Stimulated activated CD4-positive, alpha-beta T cell treated with anti-CD3 and anti-CD28 coated beads, TNF-alpha, amount 100 ng/mL, for 1 hour (primary cell): ENCODE measurements around the gene ZNF385C.

ENCODE experiments used
- DNase-seq, 3 donors: peaks; one replicate each; pipeline ENCODE4 v3.0.0-alpha.2; 2020; ENCODE audit warnings: low read depth in 3 of 3, low spot score in 1 of 3

Gene ZNF385C

DNA sequence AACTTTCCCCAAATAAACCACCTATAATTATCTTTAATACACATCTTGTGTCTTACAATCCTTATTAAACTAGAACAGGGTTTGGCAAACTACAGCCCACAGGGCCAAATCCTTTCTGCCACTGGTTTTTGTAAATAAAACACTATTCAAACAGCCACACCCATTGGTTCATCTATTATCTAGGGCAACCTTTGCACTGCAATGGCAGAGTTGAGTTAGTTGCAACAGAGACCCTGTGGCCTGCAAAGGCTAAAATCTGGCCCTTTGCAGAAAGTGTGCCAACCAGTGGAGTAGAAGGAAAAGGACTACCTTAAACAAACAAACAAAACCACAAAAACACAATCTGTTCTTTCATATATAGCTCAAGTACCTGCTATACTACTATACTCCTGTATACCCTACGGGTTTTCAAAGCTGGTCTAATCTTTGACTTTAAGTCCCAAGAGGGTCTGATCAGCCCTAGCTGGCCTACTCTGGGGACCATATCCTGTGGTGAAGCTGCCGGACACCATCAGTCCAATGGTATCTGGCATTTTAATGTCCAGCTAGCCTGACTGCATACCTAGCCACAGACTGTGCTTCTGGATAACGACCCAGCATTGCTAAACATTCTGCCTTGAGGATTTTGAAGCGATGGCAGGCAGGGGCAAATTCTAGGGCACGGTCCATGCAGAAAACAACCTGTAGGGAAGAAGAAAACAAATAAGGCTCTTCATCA is 108.4 kb downstream of the ZNF385C start:
- DNase-seq, result no peak

DNA sequence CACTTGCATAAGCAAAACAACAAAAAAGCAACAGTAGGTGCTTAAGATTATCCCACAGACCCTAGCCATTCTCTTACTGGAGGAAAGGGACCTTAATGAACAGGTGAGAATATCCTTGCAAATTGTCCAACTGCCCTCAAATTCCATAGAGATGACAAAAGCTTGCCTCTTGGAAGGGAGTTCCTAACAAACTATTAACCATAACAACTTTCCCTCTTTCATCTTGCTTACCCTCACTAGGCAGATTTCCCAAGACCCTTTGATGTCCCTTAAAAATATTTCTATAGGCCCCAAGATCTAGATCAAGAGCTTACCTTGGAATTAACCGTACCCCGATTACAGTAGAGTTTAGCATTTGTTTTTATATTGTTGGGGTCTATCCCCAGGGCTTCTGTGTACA is 109.9 kb downstream of the ZNF385C start:
- no peak for DNase-seq

DNA sequence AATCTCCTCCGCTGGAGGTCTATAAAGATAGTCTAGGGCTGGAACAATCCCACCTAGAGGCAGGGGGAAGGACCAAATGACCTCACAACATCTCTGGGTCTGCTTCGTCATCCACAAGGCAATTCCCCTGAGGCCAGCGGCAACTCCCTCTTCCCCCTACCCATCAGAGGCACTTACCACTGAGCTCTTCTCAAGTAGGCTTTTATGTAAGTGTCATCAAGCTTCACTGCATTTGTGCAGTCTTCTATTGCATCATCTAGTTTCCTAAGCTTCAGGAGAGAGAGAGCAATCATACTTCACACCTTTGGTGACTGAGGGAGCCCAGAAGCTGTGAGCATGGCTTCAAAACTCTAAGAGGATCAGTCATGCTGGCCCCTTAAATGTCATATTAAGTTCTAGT is 110.6 kb downstream of the ZNF385C start:
- no peak for DNase-seq

DNA sequence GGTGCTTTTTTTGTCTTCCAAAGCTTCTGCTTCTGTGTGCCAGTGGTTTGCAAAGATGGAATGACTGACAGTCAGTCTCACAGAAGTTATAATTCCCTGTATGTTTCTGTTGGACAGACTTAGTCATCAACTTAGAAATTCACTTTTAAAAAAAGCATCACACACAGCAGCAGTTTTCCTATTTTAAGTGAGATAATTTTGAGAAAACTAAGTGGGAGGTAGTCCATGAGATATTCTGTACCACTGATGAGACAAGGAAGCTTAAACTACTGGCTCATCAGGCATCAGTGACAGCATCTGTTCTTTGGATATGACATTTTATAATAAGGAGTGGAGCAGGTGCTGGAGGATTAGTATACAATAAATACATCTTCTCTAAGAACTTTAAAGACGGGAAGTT is 111.6 kb downstream of the ZNF385C start:
- DNase-seq, result no peak

DNA sequence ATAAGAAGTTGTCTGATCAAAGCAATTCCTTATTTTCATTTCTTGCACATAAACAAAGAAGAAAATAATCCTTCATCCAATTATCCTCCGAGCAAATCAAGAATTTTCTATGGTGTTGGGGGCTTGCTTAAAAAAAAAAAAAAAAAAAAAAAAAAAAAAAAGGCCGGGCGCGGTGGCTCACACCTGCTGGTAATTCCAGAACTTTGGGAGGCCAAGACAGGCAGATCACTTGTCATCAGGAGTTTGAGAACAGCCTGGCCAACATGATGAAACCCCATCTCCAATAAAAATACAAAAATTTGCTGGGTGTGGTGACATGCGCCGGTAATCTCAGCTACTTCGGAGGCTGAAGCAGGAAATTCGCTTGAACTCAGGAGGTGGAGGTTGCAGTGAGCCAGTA is 112.4 kb downstream of the ZNF385C start:
- DNase-seq, result no peak

DNA sequence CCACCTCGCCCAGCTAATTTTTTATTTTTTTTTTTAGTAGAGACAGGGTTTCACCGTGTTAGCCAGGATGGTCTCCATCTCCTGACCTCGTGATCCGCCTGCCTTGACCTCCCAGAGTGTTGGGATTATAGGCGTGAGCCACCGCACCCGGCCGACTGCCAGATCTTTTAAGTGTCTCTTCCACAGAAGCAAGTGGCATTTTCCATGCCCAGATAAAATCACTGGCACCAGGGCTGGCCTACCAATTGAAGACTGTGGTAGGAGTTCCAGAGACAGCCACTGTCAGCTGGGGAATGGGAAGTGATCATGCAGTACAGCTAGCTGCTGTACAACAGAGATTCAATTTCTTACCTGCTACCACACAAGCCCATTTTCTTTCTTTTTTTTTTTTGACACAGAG is 113.8 kb downstream of the ZNF385C start:
- no peak for DNase-seq

DNA sequence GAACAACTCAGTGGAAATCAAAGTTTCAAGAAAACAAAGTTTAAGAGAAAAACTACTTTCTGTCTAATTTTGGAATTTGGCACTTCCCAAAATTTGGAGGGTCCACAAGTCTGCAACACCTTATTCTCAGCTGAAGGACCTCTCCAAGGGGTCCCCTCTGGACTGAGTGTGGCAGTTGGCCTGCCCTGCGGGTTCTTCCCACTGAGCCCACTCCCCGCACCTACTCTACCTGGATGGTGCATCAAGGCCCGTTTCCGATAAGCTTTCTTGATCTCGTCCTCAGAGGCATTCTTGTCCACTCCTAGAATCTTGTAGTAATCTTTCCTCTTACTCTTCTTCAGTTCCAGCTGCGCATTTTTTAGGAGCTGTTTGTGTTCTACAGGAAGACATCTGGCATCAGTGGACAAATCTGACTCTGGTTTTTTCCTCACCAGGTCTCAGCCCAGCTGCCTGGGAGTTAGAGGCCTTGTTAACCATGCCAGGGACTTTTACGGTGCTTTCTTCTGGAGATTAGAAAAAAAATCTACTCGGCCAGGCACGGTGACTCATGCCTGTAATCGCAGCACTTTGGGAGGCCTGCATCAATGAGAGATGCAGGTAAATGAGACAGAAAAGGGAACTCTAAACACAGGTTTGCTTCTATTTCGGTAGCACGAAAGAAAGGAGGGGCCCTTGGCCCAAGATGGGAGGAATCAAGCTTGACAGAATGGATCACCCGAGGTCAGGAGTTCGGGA is 116.1 kb downstream of the ZNF385C start:
- no peak for DNase-seq

DNA sequence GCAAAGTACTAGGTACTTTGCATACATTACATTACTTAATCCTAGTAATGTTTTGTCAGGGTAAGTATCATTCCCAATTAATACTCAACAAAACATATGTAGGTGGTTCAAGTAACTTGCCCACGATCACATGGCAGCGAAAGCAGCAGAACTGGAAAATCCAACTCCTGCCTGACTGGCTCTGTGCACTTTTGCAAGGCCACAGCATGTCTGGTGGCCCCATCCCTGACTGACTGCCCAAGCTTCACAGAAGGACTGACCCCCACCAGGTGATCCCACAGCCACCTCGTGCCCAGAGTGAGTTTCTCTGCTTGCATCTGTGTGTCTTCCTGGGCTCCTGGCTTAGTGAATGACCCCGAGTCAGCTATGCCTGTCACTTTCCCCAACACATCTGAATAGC is 120.3 kb downstream of the ZNF385C start:
- DNase-seq, result no peak

DNA sequence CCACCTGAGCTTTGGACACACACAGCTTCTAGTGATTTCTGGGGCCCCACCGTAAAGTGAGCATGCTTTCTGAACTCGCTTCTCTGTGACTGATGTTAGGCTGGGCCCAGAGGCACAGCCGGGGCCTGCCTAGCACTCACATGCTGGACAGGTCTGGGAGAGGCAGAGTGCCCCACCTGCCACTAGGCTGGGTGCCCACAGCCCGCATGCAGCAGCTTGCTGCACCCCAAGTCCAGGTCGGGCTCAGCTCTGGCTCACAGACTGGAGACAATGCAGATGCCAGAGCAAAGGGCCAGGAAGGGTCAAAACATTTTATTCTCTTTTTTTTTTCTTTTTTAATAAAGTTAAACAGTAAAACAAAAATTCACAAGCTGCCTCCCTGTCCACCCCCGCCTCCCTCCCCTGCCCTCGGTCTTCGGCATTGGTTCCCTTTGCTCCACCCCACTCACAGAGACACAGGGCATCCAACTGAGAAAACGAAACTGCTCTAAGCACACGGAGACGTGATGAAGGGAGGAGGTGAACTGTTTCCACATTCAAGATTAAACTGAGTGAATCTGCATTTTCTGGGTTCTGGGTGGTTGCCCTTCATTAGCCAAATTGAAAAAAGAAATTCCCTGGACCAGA is 122.0 kb downstream of the ZNF385C start:
- no peak for DNase-seq
